Spleen (tissue), 11 donors: Measurements from ENCODE around the gene URAD. TPM values are rescaled to one million over a fixed set of nuclear protein-coding genes. Genes with fewer than 3 reads are reported as not detected.
A peak's percentile ranks its signal among the peaks of the same experiment; 100 is the strongest.

Experiments used
- DNase-seq: peaks from one replicate; pipeline ENCODE4 v3.0.0-alpha.2; 2020
- H3K27ac ChIP-seq, 8 donors: fragments of 200-600 bp; sonication (generic) in 7 of 8; 1 replicate in 4 of 8; 2 replicates in 4 of 8; pipeline versions ENCODE4 v1.5.0 to v1.8.0; 2016 to 2021; ENCODE audit warnings: inconsistent platforms in 4 of 8, mild to moderate bottlenecking in 4 of 8, moderate library complexity in 1 of 8
- H3K27me3 ChIP-seq, 7 donors: fragments of 200-600 bp; sonication (generic) in 6 of 7; replicated peaks in 1 of 7; 1 replicate in 4 of 7; 2 replicates in 3 of 7; pipeline versions ENCODE4 v1.5.0 to v1.8.0; 2016 to 2021; ENCODE audit warnings: inconsistent platforms in 3 of 7, mild to moderate bottlenecking in 1 of 7
- H3K36me3 ChIP-seq, 6 donors: fragments of 200-600 bp; sonication (generic) in 5 of 6; 1 replicate in 4 of 6; 2 replicates in 2 of 6; pipeline versions ENCODE4 v1.5.0 to v1.8.0; 2016 to 2021; ENCODE audit warnings: inconsistent platforms in 2 of 6
- H3K4me1 ChIP-seq, 6 donors: fragments of 200-600 bp; sonication (generic) in 5 of 6; 1 replicate in 3 of 6; 2 replicates in 3 of 6; pipeline versions ENCODE4 v1.5.0 to v1.8.0; 2016 to 2021; ENCODE audit warnings: inconsistent platforms in 3 of 6
- H3K4me3 ChIP-seq, 8 donors: fragments of 200-600 bp; sonication (generic) in 7 of 8; 1 replicate in 4 of 8; 2 replicates in 4 of 8; pipeline versions ENCODE4 v1.5.0 to v1.8.0; 2016 to 2021; ENCODE audit warnings: inconsistent platforms in 4 of 8, mild to moderate bottlenecking in 4 of 8, moderate library complexity in 2 of 8
- H3K9me3 ChIP-seq, 8 donors: fragments of 200-600 bp; sonication (generic) in 7 of 8; 1 replicate in 4 of 8; 2 replicates in 4 of 8; pipeline versions ENCODE4 v1.5.0 to v1.8.0; 2016 to 2021; ENCODE audit warnings: inconsistent platforms in 4 of 8
- POLR2A ChIP-seq, 3 donors: fragments of 450-650 bp; IDR thresholded peaks; one replicate each; pipeline ENCODE4 v1.5.1; 2017; ENCODE audit warnings: antibody characterized with exemption in 3 of 3, mild to moderate bottlenecking in 1 of 3
- POLR2AphosphoS5 ChIP-seq, 3 donors: sonication (generic); formaldehyde crosslinking; IDR thresholded peaks; one replicate each; pipeline ENCODE4 v1.5.1; 2017; ENCODE audit warnings: antibody characterized with exemption in 3 of 3
- WGBS, 5 donors: extraction: QIAGEN DNeasy Blood & Tissue Kit in 3 of 5; methylation state at CpG; one replicate each; pipeline versions ENCODE4 v1.1.5 to v1.1.7; 2013 to 2018; 5-methylcytosine and 5-hydroxymethylcytosine counted together
- intact Hi-C: fragments of 100-400 bp; cut with DNase I; formaldehyde crosslinking; loops from one replicate; pipeline ENCODE4 v1.15.0; 2023; ENCODE audit warnings: low total_unique reads
- polyA plus RNA-seq, 3 donors: library from polyadenylated mRNA; stranded (reverse); fragments of 200-250 nt; gene quantifications; one replicate each; pipeline ENCODE4 v1.2.1, GENCODE V29; 2013
- total RNA-seq, 7 donors: library from RNA; depleted of rRNA in 3 of 7; stranded (reverse); fragments of >200 nt in 3 of 7; fragmentation: NEBNext Ultra II Directional in 4 of 7; extraction: Animal tissue kit (Norgen Biotek cat#: 25700) in 4 of 7; gene quantifications; one replicate each; pipeline versions ENCODE4 v1.1.0 to v1.2.1, GENCODE V29; 2016 to 2021
- TF ChIP-seq, protein P1 (sequence below), 11 experiments: fragments of 200-600 bp in 7 of 11; fragments of 450-650 bp in 4 of 11; sonication (generic) in 4 of 11; IDR thresholded peaks in 8 of 11; conservative IDR thresholded peaks in 3 of 11; 1 replicate in 7 of 11; 2 replicates in 4 of 11; pipeline versions ENCODE4 v1.4.0 to v1.8.0; 2016 to 2021; ENCODE audit warnings: antibody characterized with exemption in 11 of 11, inconsistent platforms in 4 of 11, mild to moderate bottlenecking in 1 of 11
- donor health status: healthy with polysubstance abuse.
- donor health status: DM: no; HTN: no; CAD: no; lungs with moderate emphysema.
- donor health status: DM: no; HTN: no; CAD: no.
- donor health status: Bipolar disorder and iron deficiency.
- donor health status: healthy.
- donor health status: DM: no; HTN: no; CAD: no.
- donor health status: DM: yes; HTN: yes; CAD: no.

Gene URAD
- total and polyA plus RNA-seq, 10 donors, result 0.20 to 1.3 TPM; not detected in 8

- 86 to 87% (median 86%) methylated on average over 6 of the region's 6 CpGs for WGBS, 5 donors
- intact Hi-C loops, result no loop called here
These were observed 14.6 kb upstream of the URAD start for GRCh38 chr13:28002886-28003698.

DNA sequence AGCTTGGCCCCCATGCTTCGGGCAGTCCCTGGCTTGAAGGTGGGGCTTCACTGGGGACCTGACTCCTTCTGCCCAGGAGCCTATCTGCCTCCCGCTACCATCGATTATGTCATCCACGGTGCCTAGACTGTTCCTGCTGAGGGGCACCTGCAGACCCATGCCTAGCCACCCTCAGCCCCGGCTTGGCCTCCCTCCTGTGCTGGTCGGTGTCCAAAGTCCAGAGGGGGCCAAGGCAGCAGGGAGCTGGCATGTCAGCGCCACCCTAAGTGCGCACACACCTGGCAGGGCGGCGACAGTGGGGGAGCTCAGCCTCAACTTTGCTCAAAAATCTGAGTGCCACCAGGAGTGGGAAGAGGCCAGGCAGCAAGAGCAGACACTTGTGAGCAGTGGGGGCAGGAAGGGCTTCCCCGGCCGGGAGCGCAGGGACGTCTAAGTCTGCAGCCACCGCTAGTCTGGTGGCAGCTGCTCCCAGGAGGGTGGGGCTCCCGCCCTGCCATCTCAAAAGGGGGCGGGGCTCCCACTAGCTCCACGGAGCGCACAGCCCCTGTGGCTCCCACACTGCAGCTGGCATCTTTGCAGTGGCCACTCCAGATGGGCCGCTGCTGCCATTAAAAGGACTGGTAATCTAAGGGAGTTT is 13.5 kb upstream of the URAD start:
- WGBS, 5 donors, result 83 to 92% (median 86%) methylated on average over 17 to 20 of the region's 20 CpGs
- Histone ChIP-seq H3K4me3 (no peak overlapping the region), H3K4me1 (no peaks in the 10 kb centered on the region), H3K27me3 (no peaks in the 10 kb centered on the region), H3K27ac (no peak overlapping the region), H3K9me3 (no peaks in the 10 kb centered on the region), H3K36me3 (no peaks in the 10 kb centered on the region)
- TF ChIP-seq, protein P1, sequence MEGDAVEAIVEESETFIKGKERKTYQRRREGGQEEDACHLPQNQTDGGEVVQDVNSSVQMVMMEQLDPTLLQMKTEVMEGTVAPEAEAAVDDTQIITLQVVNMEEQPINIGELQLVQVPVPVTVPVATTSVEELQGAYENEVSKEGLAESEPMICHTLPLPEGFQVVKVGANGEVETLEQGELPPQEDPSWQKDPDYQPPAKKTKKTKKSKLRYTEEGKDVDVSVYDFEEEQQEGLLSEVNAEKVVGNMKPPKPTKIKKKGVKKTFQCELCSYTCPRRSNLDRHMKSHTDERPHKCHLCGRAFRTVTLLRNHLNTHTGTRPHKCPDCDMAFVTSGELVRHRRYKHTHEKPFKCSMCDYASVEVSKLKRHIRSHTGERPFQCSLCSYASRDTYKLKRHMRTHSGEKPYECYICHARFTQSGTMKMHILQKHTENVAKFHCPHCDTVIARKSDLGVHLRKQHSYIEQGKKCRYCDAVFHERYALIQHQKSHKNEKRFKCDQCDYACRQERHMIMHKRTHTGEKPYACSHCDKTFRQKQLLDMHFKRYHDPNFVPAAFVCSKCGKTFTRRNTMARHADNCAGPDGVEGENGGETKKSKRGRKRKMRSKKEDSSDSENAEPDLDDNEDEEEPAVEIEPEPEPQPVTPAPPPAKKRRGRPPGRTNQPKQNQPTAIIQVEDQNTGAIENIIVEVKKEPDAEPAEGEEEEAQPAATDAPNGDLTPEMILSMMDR (IDR thresholded peaks at IDR 0.05 in 8 of 11, conservative IDR thresholded peaks at IDR 0.05 in 3 of 11), result no peak
- TF ChIP-seq POLR2AphosphoS5 (IDR thresholded peaks at IDR 0.05) (no peak), POLR2A (IDR thresholded peaks at IDR 0.05) (no peak)
- intact Hi-C loops, result no loop called here
- no peak for DNase-seq

More at GRCh38 chr13:28002886-28003698, 14.6 kb upstream of the URAD start:
- Histone ChIP-seq H3K4me1 (no peaks in the 10 kb centered on the region), H3K4me3 (no peak overlapping the region), H3K9me3 (no peaks in the 10 kb centered on the region), H3K27me3 (no peaks in the 10 kb centered on the region), H3K27ac (no peak overlapping the region), H3K36me3 (no peaks in the 10 kb centered on the region)
- no peak for DNase-seq
- TF ChIP-seq POLR2AphosphoS5 (IDR thresholded peaks at IDR 0.05) (no peak), POLR2A (IDR thresholded peaks at IDR 0.05) (no peak)
- TF ChIP-seq, protein P1 (IDR thresholded peaks at IDR 0.05 in 8 of 11, conservative IDR thresholded peaks at IDR 0.05 in 3 of 11), result no peak

DNA sequence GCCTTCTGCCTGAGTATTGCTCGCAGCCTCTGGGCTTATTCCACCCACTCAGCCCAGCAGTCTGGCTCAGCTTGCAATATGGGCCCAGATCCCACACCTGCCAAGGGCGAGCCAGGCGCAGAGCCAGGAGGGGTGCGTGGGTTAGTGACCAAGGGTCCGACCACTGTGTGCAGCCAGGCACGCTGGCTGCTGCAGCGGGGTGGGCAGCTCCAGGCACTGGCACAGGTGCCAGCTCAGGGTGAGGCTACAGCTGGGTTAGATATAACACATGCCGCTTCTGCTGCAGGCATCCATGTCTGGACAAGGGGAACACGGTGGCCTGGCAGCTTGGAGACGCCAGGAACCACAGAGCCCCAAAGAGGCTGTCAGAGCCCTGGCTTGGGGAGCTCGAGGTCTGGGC is 12.6 kb upstream of the URAD start:
- Histone ChIP-seq H3K4me1 (no peaks in the 10 kb centered on the region), H3K9me3 (no peaks in the 10 kb centered on the region), H3K4me3 (no peak overlapping the region), H3K36me3 (no peaks in the 10 kb centered on the region), H3K27ac (no peak overlapping the region), H3K27me3 (no peaks in the 10 kb centered on the region)
- peak; percentile 56 for DNase-seq
- intact Hi-C loops, result no loop called here
- WGBS, 5 donors, result 88 to 93% (median 90%) methylated on average over 3 to 11 of the region's 11 CpGs
- TF ChIP-seq POLR2A (IDR thresholded peaks at IDR 0.05) (no peak), POLR2AphosphoS5 (IDR thresholded peaks at IDR 0.05) (no peak)
- TF ChIP-seq, protein P1 (IDR thresholded peaks at IDR 0.05 in 8 of 11, conservative IDR thresholded peaks at IDR 0.05 in 3 of 11), result no peak

DNA sequence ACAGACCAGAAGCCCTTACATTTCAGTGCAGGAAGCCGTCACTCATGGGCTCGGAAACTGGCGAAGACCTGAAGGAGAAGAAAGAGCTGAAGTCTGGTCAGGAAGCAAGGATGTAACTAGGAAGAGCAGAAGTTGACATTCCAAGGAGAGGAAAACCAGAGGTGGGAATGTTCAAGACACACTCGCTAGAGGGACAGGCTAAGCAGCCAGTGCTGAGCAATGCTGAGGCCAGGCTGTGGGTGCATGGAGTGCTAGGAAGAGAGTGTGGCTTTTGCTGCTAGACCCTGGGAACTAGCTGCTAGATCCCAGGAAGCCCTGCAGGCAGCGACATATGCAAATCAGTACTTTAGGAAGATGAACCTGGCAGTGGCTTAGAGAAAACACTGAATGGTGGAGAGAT is 12.1 kb upstream of the URAD start:
- no peak for DNase-seq
- Histone ChIP-seq H3K4me1 (no peaks in the 10 kb centered on the region), H3K9me3 (no peaks in the 10 kb centered on the region), H3K4me3 (no peak overlapping the region), H3K36me3 (no peaks in the 10 kb centered on the region), H3K27me3 (no peaks in the 10 kb centered on the region), H3K27ac (no peak overlapping the region)
- TF ChIP-seq, protein P1 (IDR thresholded peaks at IDR 0.05 in 8 of 11, conservative IDR thresholded peaks at IDR 0.05 in 3 of 11), result no peak
- TF ChIP-seq POLR2A (IDR thresholded peaks at IDR 0.05) (no peak), POLR2AphosphoS5 (IDR thresholded peaks at IDR 0.05) (no peak)
- WGBS, 5 donors, result 40 to 62% (median 57%) methylated on average over 5 of the region's 5 CpGs
- intact Hi-C loops, result no loop called here
